HUES64 (cell line): ENCODE measurements around the gene SLC41A3.

Experiments used
- H3K27ac ChIP-seq: 2 replicates; pipeline ENCODE4 v1.7.0; 2013; ENCODE audit warnings: low read depth, low read length, inconsistent platforms
- H3K27me3 ChIP-seq: 2 replicates; pipeline ENCODE4 v1.6.1; 2013; ENCODE audit warnings: mild to moderate bottlenecking, low read length; ENCODE audit not compliant: insufficient read depth
- H3K36me3 ChIP-seq: 2 replicates; pipeline ENCODE4 v1.6.1; 2013; ENCODE audit warnings: mild to moderate bottlenecking, low read length; ENCODE audit not compliant: insufficient read depth
- H3K4me1 ChIP-seq: 2 replicates; pipeline ENCODE4 v1.6.1; 2013; ENCODE audit warnings: mild to moderate bottlenecking, low read length, moderate library complexity; ENCODE audit not compliant: insufficient read depth
- H3K4me3 ChIP-seq: 2 replicates; pipeline ENCODE4 v1.5.1; 2013; ENCODE audit warnings: mild to moderate bottlenecking, low read length, moderate library complexity
- H3K9ac ChIP-seq: 2 replicates; pipeline ENCODE4 v1.6.1; 2013; ENCODE audit warnings: mild to moderate bottlenecking, low read depth, low read length
- H3K9me3 ChIP-seq: 2 replicates; pipeline ENCODE4 v1.6.1; 2013; ENCODE audit warnings: low read depth, low read length; ENCODE audit not compliant: insufficient read depth
- WGBS: fragments of 150-250, 120-280 bp; methylation state at CpG from one replicate; pipeline ENCODE4 v1.1.7; 2013; ENCODE audit warnings: missing lambda C conversion rate; 5-methylcytosine and 5-hydroxymethylcytosine counted together

The SLC41A3 gene

GRCh38 chr3:126127904-126128303 is 44.0 kb upstream of the SLC41A3 start:
- H3K27me3 ChIP-seq, result no peaks in the 10 kb centered on the region; the same call in 1 of the 2 replicates
- no peak overlapping the region for H3K4me3 ChIP-seq
- H3K4me1 ChIP-seq, result peaks cover 13% of the 10 kb centered on the region; the same call in 1 of the 2 replicates
- no peak overlapping the region for H3K9ac ChIP-seq
- H3K9me3 ChIP-seq, result no peaks in the 10 kb centered on the region
- no peaks in the 10 kb centered on the region for H3K36me3 ChIP-seq
- no peak overlapping the region for H3K27ac ChIP-seq
- WGBS, result 93% methylated on average over 7 of the region's 7 CpGs

GRCh38 chr3:126127452-126127851 is 43.5 kb upstream of the SLC41A3 start:
- Histone ChIP-seq H3K9me3 (no peaks in the 10 kb centered on the region), H3K9ac (no peak overlapping the region), H3K4me3 (no peak overlapping the region), H3K36me3 (no peaks in the 10 kb centered on the region), H3K27ac (no peak overlapping the region), H3K27me3 (no peaks in the 10 kb centered on the region; the same call in 1 of the 2 replicates), H3K4me1 (peaks cover 10% of the 10 kb centered on the region; the same call in 1 of the 2 replicates)
- WGBS, result 93% methylated on average over 10 of the region's 10 CpGs

GRCh38 chr3:126126811-126127431 is 43.0 kb upstream of the SLC41A3 start:
- Histone ChIP-seq H3K9me3 (no peaks in the 10 kb centered on the region), H3K9ac (no peak overlapping the region), H3K27me3 (no peaks in the 10 kb centered on the region; the same call in 1 of the 2 replicates), H3K4me3 (no peak overlapping the region), H3K36me3 (no peaks in the 10 kb centered on the region), H3K27ac (no peak overlapping the region), H3K4me1 (peaks cover 8% of the 10 kb centered on the region; the same call in 1 of the 2 replicates)
- 89% methylated on average over 10 of the region's 10 CpGs for WGBS

- 89% methylated on average over 12 of the region's 12 CpGs for WGBS
- Histone ChIP-seq H3K4me1 (peaks cover 8% of the 10 kb centered on the region; the same call in 1 of the 2 replicates), H3K27ac (no peak overlapping the region), H3K4me3 (no peak overlapping the region), H3K36me3 (no peaks in the 10 kb centered on the region), H3K9me3 (no peaks in the 10 kb centered on the region), H3K9ac (no peak overlapping the region), H3K27me3 (no peaks in the 10 kb centered on the region; the same call in 1 of the 2 replicates)
These were observed 42.4 kb upstream of the SLC41A3 start for GRCh38 chr3:126126286-126126685.

GRCh38 chr3:126125781-126126251 is 41.9 kb upstream of the SLC41A3 start:
- H3K4me3 ChIP-seq, result no peak overlapping the region
- no peaks in the 10 kb centered on the region; the same call in 1 of the 2 replicates for H3K27me3 ChIP-seq
- H3K9ac ChIP-seq, result no peak overlapping the region
- H3K27ac ChIP-seq, result no peak overlapping the region
- H3K36me3 ChIP-seq, result no peaks in the 10 kb centered on the region
- WGBS, result 98% methylated on average over 2 of the region's 2 CpGs
- H3K9me3 ChIP-seq, result no peaks in the 10 kb centered on the region
- H3K4me1 ChIP-seq, result peaks cover 8% of the 10 kb centered on the region; the same call in 1 of the 2 replicates

- Histone ChIP-seq H3K9ac (no peak overlapping the region), H3K9me3 (no peaks in the 10 kb centered on the region), H3K27ac (no peak overlapping the region), H3K4me1 (peaks cover 8% of the 10 kb centered on the region; the same call in 1 of the 2 replicates), H3K27me3 (no peaks in the 10 kb centered on the region; the same call in 1 of the 2 replicates), H3K4me3 (no peak overlapping the region), H3K36me3 (no peaks in the 10 kb centered on the region)
- WGBS, result 92% methylated on average over 5 of the region's 5 CpGs
These were observed 41.4 kb upstream of the SLC41A3 start for GRCh38 chr3:126125341-126125740.

GRCh38 chr3:126124896-126125295 is 41.0 kb upstream of the SLC41A3 start:
- no peak overlapping the region for H3K4me3 ChIP-seq
- 94% methylated on average over 9 of the region's 9 CpGs for WGBS
- H3K9me3 ChIP-seq, result no peaks in the 10 kb centered on the region
- peaks cover 8% of the 10 kb centered on the region; the same call in 1 of the 2 replicates for H3K4me1 ChIP-seq
- no peaks in the 10 kb centered on the region; the same call in 1 of the 2 replicates for H3K27me3 ChIP-seq
- H3K36me3 ChIP-seq, result no peaks in the 10 kb centered on the region
- H3K9ac ChIP-seq, result no peak overlapping the region
- no peak overlapping the region for H3K27ac ChIP-seq

GRCh38 chr3:126124148-126124868 is 40.4 kb upstream of the SLC41A3 start:
- H3K9ac ChIP-seq, result no peak overlapping the region
- no peak overlapping the region for H3K4me3 ChIP-seq
- H3K27ac ChIP-seq, result no peak overlapping the region
- WGBS, result 64% methylated on average over 10 of the region's 10 CpGs
- no peaks in the 10 kb centered on the region for H3K36me3 ChIP-seq
- H3K9me3 ChIP-seq, result no peaks in the 10 kb centered on the region
- H3K4me1 ChIP-seq, result peaks cover 8% of the 10 kb centered on the region; the same call in 1 of the 2 replicates
- no peaks in the 10 kb centered on the region; the same call in 1 of the 2 replicates for H3K27me3 ChIP-seq

- Histone ChIP-seq H3K9ac (no peak overlapping the region), H3K4me3 (no peak overlapping the region), H3K27me3 (no peaks in the 10 kb centered on the region), H3K27ac (no peak overlapping the region), H3K36me3 (no peaks in the 10 kb centered on the region), H3K9me3 (no peaks in the 10 kb centered on the region), H3K4me1 (peaks cover 8% of the 10 kb centered on the region; the same call in 1 of the 2 replicates)
- WGBS, result 88% methylated on average over 4 of the region's 4 CpGs
These were observed 37.7 kb upstream of the SLC41A3 start for GRCh38 chr3:126121632-126122031.

- Histone ChIP-seq H3K9ac (no peak overlapping the region), H3K4me3 (no peak overlapping the region), H3K36me3 (no peaks in the 10 kb centered on the region), H3K27me3 (no peaks in the 10 kb centered on the region), H3K9me3 (no peaks in the 10 kb centered on the region), H3K4me1 (peaks cover 8% of the 10 kb centered on the region; the same call in 1 of the 2 replicates), H3K27ac (no peak overlapping the region)
- 94% methylated on average over 8 of the region's 9 CpGs for WGBS
These were observed 37.1 kb upstream of the SLC41A3 start for GRCh38 chr3:126121074-126121473.

GRCh38 chr3:126119976-126120375 is 36.1 kb upstream of the SLC41A3 start:
- no peaks in the 10 kb centered on the region for H3K9me3 ChIP-seq
- no peak overlapping the region for H3K9ac ChIP-seq
- H3K4me1 ChIP-seq, result peaks cover 8% of the 10 kb centered on the region; the same call in 1 of the 2 replicates
- WGBS, result 94% methylated on average over 8 of the region's 8 CpGs
- H3K36me3 ChIP-seq, result no peaks in the 10 kb centered on the region
- no peak overlapping the region for H3K27ac ChIP-seq
- no peaks in the 10 kb centered on the region for H3K27me3 ChIP-seq
- H3K4me3 ChIP-seq, result no peak overlapping the region
